Kidney epithelial cell (primary cell): ENCODE measurements around the gene RNPS1. TPM values are rescaled to one million over a fixed set of nuclear protein-coding genes. Genes with fewer than 3 reads are reported as not detected.
"Not testable (repeated sequence)": the region's sequence is repeated elsewhere in the genome, so short reads cannot be mapped to it uniquely, and the experiment has no call there.

ENCODE experiments used
- DNase-seq: peaks from one replicate; pipeline ENCODE4 v3.0.0-alpha.2; 2010; ENCODE audit warnings: low read depth
- H3K27me3 ChIP-seq: 2 replicates; pipeline ENCODE4 v1.6.0; 2011; ENCODE audit warnings: low read length; ENCODE audit not compliant: control insufficient read depth, insufficient read depth
- H3K36me3 ChIP-seq: 2 replicates; pipeline ENCODE4 v1.5.1; 2011; ENCODE audit warnings: low read length; ENCODE audit not compliant: control insufficient read depth, insufficient read depth
- H3K4me3 ChIP-seq: 2 replicates; pipeline ENCODE4 v1.5.1; 2011; ENCODE audit warnings: low read depth, mild to moderate bottlenecking, control low read depth, low read length
- total RNA-seq: library from RNA; depleted of rRNA; stranded (reverse); fragments of >200 nt; gene quantifications from 2 replicates; pipeline ENCODE4 v1.2.3, GENCODE V29; 2015
- TF ChIP-seq, protein P1 (sequence below): IDR thresholded peaks from 2 replicates; pipeline ENCODE4 v1.5.1; 2011; ENCODE audit warnings: mild to moderate bottlenecking, moderate library complexity, low read length, control low read depth, inconsistent platforms; ENCODE audit not compliant: insufficient read depth, poor library complexity, severe bottlenecking

The RNPS1 gene
- total RNA-seq, 1 donor from 2014 or later, result 243 TPM

DNA sequence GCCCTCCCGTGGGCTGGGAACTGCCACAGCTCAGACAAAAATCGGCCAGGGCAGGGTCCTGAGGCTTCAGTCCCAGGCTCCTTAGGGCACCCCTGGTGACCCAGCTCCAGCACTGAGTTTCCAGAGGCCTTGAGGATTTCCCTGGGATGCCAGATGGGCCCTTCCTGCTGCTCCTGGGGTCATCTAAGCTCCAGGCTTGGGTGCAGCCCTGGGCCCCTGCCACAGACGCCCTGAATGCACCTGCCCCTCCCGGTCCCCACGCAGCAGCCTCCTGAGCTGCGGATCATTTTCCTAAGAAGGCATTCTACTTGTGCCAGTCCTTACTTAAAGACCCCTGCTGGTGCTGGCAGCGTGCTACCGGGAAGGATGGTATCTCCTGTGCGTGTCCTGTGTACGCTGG lies 6.0 kb upstream of the RNPS1 start:
- no peaks in the 10 kb centered on the region for H3K27me3 ChIP-seq
- TF ChIP-seq, protein P1, sequence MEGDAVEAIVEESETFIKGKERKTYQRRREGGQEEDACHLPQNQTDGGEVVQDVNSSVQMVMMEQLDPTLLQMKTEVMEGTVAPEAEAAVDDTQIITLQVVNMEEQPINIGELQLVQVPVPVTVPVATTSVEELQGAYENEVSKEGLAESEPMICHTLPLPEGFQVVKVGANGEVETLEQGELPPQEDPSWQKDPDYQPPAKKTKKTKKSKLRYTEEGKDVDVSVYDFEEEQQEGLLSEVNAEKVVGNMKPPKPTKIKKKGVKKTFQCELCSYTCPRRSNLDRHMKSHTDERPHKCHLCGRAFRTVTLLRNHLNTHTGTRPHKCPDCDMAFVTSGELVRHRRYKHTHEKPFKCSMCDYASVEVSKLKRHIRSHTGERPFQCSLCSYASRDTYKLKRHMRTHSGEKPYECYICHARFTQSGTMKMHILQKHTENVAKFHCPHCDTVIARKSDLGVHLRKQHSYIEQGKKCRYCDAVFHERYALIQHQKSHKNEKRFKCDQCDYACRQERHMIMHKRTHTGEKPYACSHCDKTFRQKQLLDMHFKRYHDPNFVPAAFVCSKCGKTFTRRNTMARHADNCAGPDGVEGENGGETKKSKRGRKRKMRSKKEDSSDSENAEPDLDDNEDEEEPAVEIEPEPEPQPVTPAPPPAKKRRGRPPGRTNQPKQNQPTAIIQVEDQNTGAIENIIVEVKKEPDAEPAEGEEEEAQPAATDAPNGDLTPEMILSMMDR, result no peak
- no peak overlapping the region for H3K4me3 ChIP-seq
- no peaks in the 10 kb centered on the region for H3K36me3 ChIP-seq
- DNase-seq, result no peak

DNA sequence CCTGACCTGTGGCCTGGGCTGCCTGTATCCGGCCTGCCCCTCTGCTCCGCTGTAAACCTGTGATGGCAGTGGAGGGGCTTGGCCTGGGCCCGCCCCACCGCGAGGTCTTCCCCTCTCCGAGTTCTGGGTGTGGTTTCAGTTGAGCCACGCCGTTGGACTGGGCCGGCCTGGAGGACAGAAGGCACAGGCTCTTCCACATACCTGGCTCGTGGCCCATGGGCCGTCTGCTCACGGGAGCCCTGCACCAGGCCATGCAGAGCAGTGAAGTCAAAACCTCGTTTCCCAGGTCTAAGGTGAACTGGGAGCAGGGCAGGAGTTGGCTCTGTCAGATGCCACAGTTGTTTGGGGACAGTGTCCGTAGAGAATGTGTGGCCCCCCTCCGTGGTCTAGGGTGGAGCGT lies 5.6 kb upstream of the RNPS1 start:
- no peak overlapping the region for H3K4me3 ChIP-seq
- TF ChIP-seq, protein P1, result no peak
- H3K36me3 ChIP-seq, result no peaks in the 10 kb centered on the region
- DNase-seq, result no peak
- no peaks in the 10 kb centered on the region for H3K27me3 ChIP-seq

DNA sequence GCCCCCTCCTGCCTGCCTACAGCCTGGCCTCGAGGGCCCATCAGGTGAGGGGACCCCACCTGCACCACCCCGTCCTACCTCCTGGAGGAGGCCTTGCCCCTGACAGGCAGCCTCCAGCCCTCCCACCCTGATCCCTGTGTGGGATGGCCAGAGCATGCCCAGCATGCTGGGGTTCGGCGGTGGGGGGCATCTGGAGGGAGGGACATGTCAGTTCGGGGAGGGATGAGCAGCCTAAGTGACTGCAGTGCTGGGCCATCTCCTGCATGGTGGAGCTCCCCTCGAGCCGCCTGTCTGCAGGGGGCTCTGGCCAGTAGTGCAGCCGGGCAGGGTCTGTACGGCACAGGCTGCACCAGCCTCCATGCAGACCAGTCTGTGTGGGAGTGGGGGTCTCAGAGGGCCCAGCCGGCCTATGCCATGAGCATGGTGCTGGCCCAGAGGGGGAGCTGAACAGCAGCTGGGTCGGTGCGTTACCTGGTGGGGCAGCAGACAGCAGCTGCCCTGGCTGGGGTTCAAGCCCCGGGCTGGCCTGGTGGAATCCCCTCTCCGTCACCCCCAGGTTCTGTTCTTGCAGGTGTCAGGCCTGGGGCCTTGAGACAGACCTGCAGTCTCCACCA lies 4.0 kb upstream of the RNPS1 start:
- DNase-seq, result no peak
- TF ChIP-seq, protein P1, result no peak
- Histone ChIP-seq H3K36me3 (no peaks in the 10 kb centered on the region), H3K4me3 (no peak overlapping the region), H3K27me3 (no peaks in the 10 kb centered on the region)

DNA sequence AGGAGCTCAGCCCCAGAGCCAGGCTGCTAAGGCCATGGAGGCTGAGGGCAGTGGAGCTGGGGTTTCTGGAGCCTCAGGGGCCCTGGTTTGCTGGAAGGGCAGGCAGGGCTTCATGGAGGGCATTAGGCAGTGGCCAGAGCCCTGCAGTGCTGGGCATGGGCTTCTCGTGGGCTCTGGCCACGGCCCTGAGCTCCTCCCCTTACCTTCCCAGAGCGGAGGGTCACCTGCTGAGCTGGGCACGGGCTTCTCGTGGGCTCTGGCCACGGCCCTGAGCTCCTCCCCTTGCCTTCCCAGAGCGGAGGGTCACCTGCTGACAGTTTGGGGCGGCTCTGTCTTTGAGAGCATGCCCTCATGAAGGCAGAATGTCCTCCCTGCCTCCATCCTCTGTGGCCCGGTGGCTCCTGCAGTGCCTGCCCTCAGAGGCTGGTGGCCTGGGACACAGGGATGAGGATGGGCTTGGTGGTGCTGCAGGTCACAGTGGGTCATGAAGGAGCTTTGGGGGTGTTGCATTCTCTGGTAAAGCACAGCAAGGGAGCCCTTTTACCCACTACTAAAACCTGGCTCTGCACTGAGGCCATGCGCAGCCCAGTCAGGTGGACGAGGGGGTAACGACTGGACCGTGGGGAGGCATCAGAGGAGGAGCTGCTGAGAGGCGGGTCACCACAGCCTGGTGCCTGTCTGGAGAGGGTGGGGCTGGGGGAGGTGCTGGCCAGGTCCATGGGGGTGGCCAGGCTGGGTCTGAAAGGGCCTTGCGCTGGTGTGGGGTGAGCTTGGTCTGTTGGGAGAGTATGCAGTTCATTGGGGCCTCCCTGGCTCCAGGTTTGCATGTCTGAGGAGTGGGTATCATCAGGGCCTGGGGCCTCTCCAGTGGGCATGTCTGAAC lies 2.9 kb upstream of the RNPS1 start:
- no peak overlapping the region for H3K4me3 ChIP-seq
- TF ChIP-seq, protein P1, result no peak
- no peaks in the 10 kb centered on the region for H3K36me3 ChIP-seq
- DNase-seq, result no peak
- no peaks in the 10 kb centered on the region for H3K27me3 ChIP-seq

DNA sequence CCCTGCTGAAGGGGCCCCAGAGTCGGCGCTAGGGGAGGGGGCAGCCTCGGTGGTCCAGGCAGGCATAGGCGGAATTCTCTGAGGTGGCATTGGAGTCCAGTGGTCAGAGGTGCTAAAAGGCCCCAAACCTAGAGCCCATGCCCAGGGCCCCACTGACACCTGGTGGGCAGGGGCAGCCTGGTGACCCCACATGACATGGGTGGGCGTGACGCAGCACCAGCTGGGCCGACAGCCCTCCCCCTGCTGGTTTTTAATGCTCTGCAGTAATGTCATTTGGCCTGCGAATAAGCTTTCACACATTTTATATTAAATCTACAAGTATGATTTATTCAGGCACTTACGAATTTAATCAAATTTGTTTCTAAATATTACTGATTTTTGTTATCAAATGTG lies 2.1 kb upstream of the RNPS1 start:
- TF ChIP-seq, protein P1, result no peak
- H3K4me3 ChIP-seq, result no peak overlapping the region

DNA sequence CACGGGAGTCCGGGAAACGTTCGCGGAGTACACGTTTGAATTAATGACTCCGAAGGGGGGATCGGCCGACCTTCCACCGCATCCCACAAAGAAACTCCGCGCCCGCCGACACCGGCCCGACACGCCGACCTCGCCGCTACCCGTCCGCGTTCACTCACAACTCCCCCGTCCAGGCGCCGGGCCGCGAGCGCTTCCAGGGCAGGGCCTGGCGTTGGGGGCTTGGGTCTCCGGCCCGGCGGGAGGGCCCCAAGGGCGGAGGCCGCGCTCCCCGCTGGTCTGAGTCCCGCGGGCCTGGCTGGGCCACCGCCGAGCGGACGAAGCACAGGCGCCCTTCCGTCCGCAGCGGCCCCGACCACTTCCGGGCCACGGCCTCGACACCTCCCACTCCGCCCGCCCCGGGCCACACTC lies 417 bp downstream of the RNPS1 start:
- not testable (repeated sequence) for DNase-seq, H3K36me3 ChIP-seq, H3K27me3 ChIP-seq
- H3K4me3 ChIP-seq, result peak overlapping the region; percentile 67

More for the DNA sequence above, 2.1 kb upstream of the RNPS1 start:
- no peaks in the 10 kb centered on the region for H3K36me3 ChIP-seq
- H3K27me3 ChIP-seq, result no peaks in the 10 kb centered on the region
- no peak for DNase-seq

DNA sequence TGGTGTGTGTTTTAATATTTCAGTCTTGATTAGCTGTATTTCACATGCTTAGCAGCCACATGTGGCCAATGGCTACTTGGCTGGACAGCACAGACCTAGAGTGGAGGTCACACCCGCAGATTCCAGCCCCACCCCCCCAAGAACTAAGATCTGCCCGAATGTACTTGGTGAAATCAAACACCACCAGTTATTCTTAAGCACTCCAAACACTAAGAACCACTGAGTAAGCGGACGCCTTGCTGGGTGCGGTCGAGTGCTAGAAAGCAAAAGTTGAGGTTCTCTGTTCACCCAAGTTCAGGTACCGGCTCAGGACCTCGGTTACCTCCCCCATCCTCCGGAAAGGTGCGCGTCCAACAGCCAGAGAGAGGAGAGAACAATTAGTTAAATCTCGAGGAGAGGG lies 1.0 kb downstream of the RNPS1 start:
- H3K4me3 ChIP-seq, result peak overlapping the region; percentile 67
- not testable (repeated sequence) for H3K27me3 ChIP-seq, DNase-seq, H3K36me3 ChIP-seq

DNA sequence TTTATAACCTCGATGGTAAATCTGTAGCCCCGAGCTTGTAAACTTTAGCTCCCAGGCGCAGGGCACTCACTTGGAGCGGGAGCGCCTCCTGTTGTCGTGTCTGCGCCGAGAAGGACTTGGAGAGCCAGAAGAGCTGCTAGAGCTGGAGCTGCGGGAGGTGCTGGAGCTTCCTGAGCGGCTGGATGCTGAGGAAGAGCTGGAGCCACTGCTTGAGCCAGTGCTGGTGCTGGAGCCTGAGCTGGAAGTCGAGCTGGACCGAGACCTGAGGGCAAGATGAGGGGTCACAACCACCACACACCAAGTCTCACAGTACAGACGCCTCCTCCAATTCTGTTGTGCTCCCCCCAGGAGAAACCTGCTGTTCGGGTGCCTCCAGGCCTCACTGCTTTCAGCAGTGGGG lies 4.9 kb downstream of the RNPS1 start:
- not testable (repeated sequence) for H3K36me3 ChIP-seq

More for the DNA sequence above, 4.9 kb downstream of the RNPS1 start:
- not testable (repeated sequence) for DNase-seq, H3K27me3 ChIP-seq, H3K4me3 ChIP-seq
